Head of caudate nucleus (tissue), 42 donors: Measurements from ENCODE around the gene LEMD1.

Experiments used
- DNase-seq, 42 donors: peaks; one replicate each; pipeline versions ENCODE4 v3.0.0 to v3.0.0-alpha.2; 2020 to 2021; ENCODE audit warnings: mixed read lengths in 7 of 42
- intact Hi-C: fragments of 100-400 bp; cut with DNase I; formaldehyde crosslinking; loops from one replicate; pipeline ENCODE4 v1.15.0; 2022

The LEMD1 gene

GRCh38 chr1:205448540-205449253, 26.8 kb upstream of the LEMD1 start:
- intact Hi-C loops, result no loop called here
- DNase-seq, result no peak

GRCh38 chr1:205447457-205448341, 25.8 kb upstream of the LEMD1 start:
- intact Hi-C loops, result no loop called here
- no peak for DNase-seq

- intact Hi-C loops, result no loop called here
- peak in 4 of 42 donors; percentile 16 to 40 (median 33) for DNase-seq
Observed at GRCh38 chr1:205446828-205447227, 25.0 kb upstream of the LEMD1 start.

GRCh38 chr1:205445646-205445935, 23.7 kb upstream of the LEMD1 start:
- intact Hi-C loops, result no loop called here
- DNase-seq, result no peak

GRCh38 chr1:205444931-205445645, 23.2 kb upstream of the LEMD1 start:
- DNase-seq, result peak in 41 of 42 donors; percentile 27 to 88 (median 64)
- intact Hi-C loops, result no loop called here

- no peak for DNase-seq
- intact Hi-C loops, result no loop called here
Observed at GRCh38 chr1:205444300-205444930, 22.6 kb upstream of the LEMD1 start.

- DNase-seq, result no peak
- intact Hi-C loops, result no loop called here
Observed at GRCh38 chr1:205443585-205444299, 21.9 kb upstream of the LEMD1 start.

- intact Hi-C loops, result no loop called here
- no peak for DNase-seq
Observed at GRCh38 chr1:205442051-205442725, 20.3 kb upstream of the LEMD1 start.

GRCh38 chr1:205441716-205442050, 19.8 kb upstream of the LEMD1 start:
- intact Hi-C loops, result no loop called here
- DNase-seq, result no peak

- intact Hi-C loops, result no loop called here
- no peak for DNase-seq
Observed at GRCh38 chr1:205441318-205441633, 19.4 kb upstream of the LEMD1 start.

GRCh38 chr1:205440476-205441317, 18.8 kb upstream of the LEMD1 start:
- intact Hi-C loops, result no loop called here
- peak in 7 of 42 donors; percentile 10 to 45 (median 30) for DNase-seq

- intact Hi-C loops, result no loop called here
- no peak for DNase-seq
Observed at GRCh38 chr1:205440121-205440475, 18.2 kb upstream of the LEMD1 start.

GRCh38 chr1:205438213-205439158, 16.6 kb upstream of the LEMD1 start:
- DNase-seq, result peak; percentile 65 to 92 (median 79)
- intact Hi-C loops, result loop anchor here (5.0 kb wide), 1 partner anchor 81 kb away; the partner anchor contains the start of gene KLHDC8A

GRCh38 chr1:205437570-205437969, 15.7 kb upstream of the LEMD1 start:
- DNase-seq, result no peak
- intact Hi-C loops, result loop anchor here (5.0 kb wide), 1 partner anchor 80 kb away; the partner anchor contains the start of gene KLHDC8A

- intact Hi-C loops, result loop anchor here (5.0 kb wide), 1 partner anchor 80 kb away; the partner anchor contains the start of gene KLHDC8A
Observed at GRCh38 chr1:205436776-205437410, 15.0 kb upstream of the LEMD1 start.

More at GRCh38 chr1:205436776-205437410, 15.0 kb upstream of the LEMD1 start:
- no peak for DNase-seq
